Measurements from ENCODE around the gene DCHS2.
A peak's percentile ranks its signal among the peaks of the same experiment; 100 is the strongest.

Gene DCHS2

DNA sequence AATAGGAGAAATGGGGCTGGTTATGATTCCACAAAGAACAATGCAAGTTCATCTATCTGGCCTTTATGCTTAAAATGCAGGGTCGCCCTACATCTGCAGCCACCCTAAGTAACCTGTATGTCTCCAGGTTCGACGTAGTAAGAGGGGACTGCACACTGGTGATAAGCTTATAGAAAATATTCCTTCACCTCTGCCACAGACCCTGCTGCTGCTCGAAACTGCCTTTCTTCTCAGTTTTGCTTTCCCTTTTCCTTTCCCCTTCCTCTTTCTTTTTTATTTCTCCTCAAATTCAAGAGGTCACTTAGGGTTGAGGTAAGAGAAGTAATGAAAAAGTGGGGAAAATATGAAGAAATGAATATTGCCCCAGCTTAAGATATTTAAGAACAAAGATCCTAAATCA lies 123.5 kb downstream of the DCHS2 start:
- no peak for DNase-seq

DNA sequence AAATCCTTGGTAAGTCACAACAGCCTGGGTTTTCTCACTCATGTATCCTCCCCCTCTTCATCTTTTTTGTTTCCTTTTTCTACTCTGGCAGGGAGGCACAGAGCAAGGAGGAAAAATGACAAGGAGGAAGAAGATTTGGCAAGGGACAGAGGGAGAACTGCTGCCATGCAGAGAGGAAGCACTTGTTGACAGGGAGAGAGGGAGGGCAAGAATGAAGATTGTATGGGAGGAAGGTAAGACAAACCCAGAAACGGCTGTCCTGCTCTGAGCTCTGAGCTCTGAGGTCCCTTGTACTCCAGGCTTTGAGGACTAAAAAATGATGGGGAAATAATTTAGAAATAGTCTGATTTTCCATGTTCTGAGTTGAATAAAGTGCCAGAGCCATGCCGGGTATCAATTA lies 123.9 kb downstream of the DCHS2 start:
- DNase-seq, result no peak

DNA sequence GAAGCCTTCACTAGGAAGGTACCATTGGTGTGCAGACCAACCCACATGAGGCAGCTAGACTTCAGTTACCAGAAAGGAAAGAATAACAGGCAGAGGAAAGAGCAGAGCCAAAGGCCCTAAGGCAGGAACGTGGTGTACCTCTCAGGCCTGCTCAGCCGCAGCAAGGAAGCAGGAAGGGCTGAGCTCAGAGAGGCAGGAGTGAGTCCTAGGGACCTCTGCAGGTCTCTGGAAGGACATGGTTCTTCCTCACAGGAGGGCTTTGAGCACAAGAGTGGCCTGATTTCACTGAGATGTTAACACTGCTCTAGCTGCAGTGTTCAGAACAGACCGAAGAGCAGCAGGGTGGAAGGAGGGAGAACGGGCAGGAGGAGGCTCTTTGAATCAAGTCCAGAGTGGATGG lies 124.6 kb downstream of the DCHS2 start:
- DNase-seq, result no peak

DNA sequence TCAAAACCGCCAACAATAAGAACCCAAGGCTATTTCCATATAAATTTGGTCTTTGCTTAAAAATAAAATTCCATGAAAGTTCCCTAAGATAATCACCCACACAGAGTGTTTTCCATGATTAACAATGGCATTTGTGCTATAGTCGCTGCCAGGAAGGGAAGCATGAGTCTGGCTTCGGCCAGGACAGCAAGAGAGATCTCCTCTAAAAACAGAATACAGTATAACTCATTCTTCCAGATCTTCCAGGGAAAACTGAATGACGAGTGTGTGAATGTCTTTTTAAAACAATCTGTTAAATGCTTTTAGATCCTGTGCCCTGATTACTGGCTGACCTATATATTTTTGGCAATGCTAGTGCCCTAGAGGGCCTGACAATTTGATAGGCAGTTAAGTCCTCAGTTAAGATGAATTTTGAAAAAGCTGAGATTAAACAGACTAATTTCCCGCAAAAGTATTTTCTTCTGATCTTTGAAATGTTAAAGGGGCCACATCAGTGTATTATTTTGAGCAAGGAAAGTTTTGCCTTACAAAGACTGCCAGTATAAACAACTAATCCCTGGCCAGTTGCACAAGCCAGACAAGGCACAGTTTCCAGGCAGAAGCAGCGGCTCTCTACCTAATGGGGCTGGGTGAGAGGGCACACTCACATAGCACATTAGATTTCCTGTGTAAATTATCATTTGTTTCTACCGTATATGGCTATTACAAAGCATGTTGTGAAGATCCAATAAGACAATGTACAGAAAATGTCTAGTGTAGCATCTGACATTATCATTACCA lies 127.3 kb downstream of the DCHS2 start:
- no peak for DNase-seq

DNA sequence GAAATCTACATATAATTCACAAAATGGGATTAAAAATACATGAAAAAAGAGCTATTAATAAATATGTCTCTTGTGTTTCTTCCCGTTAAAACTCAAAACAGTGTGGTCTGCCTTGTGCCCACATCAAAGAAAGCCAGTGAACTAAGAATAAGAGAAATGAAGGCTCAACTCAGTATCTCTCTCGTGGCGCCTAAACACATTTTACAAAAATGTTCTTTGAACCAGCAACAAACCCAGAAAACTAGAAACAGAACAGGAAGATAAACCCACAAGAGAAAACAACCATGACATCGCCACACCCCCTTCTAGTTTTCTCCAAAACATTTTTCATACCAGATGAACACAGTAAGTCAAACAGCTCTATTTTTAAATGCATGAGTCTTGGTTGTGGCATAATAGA lies 130.1 kb downstream of the DCHS2 start:
- no peak for DNase-seq

DNA sequence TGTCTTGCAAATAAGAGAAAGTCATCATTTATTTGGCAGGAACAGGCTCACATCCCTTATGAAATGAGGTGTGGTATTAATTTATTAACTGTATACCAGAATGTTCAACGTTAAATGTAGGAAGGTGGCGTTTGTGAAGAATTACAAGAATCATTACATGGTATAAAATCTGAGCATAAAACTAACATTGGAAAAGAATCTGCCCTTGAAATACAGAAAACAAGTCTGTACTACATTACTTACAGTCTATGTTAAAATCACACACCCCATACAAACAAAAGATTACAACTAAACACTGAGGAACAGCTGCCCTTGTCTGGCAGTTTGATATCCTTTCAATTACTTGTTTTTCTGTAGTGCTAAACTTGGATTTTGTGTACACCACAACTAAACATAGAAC lies 131.1 kb downstream of the DCHS2 start:
- DNase-seq, result no peak

DNA sequence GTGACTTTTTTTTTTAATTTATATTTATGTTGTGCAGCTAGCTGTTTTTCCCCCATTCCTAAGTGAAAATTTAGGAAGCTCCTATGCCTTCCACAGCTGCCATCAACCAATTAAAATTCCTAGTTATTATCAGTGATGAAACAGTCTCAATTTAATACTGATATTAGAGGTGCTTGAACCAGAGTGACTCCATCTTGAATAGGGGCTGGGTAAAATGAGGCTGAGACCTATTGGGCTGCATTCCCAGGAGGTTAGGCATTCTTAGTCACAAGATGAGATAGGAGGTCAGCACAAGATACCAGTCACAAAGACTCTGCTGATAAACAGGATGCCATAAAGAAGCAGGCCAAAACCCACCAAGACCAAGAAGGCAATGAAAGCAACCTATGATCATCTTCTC lies 136.7 kb downstream of the DCHS2 start:
- no peak for DNase-seq

DNA sequence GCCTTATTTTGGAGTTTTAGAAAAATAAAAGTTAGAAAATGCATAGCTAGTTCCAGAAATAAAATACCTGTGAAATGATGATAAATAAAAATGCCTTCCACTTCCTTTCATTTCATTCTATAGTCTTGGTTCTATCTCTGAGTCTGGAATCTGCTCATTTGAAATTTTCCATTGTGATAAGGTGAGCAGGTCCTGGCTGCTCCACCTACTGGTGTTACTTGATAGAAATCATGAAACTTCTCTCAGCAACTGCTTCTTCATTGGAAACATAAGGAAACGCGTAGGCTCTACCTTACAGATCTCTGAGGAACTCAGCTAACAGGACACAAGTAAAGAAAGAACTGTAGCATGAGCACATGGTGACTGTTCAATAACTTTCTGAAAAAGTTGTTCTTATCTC lies 141.8 kb downstream of the DCHS2 start:
- DNase-seq, result peak in 1 of 3 donors; percentile 5

DNA sequence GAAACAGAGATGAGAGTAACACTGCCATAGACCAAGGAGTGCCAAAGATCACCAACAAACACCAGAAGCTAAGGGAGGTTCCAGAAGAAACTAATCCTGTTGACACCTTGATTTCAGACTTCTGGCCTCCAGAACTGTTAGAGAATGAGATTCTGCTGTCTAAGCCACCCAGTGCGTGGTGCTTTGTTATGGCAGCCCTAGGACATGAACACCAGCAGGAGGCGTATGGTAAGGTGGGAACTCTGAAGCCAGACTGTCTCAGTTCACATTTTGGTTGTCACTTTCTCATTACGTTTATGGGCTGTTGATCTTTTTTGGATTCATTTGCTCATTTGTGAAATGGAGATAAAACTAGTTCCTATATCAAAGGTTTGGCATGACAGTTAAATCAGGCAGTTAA lies 142.9 kb downstream of the DCHS2 start:
- peak in 1 of 3 donors; percentile 3 for DNase-seq

DNA sequence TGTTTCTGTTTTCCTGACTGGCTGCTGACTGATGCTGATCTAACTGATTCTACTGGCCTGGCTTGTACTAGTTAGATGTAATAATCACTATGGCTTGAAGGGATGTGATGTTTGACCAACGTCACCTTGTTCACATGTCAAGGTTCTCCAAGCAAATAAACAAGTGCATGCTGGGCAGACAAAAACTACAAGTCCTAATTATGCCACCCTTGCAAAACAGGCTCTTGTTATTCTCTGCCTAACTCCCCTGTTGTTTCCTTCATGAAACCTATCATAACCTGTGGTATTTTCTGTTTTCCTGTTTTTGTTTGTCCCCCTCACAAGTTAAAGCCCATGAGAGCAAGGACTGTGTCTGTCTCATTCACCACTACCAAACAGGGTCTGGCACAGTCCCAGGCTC lies 146.2 kb downstream of the DCHS2 start:
- DNase-seq, result no peak

DNA sequence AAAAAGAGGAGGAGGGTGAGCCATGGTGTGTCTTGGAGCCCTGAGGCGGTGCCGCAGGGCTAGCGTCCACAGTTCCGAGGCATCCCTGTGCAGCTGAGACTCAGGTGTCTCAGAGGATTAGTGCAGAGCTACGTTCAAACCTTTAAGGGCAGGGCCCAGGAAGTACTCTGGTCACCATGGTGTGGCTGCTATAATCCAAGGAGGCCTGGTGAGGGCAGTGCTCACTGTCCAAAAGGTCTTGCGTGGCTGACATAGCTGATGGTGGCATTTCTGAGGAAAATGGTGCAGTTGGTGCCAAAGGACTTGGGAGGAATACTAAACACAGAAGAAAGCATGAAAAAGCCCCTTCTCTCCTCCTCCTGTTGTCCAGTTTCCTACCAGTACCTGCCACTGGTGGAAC lies 146.9 kb downstream of the DCHS2 start:
- DNase-seq, result no peak

DNA sequence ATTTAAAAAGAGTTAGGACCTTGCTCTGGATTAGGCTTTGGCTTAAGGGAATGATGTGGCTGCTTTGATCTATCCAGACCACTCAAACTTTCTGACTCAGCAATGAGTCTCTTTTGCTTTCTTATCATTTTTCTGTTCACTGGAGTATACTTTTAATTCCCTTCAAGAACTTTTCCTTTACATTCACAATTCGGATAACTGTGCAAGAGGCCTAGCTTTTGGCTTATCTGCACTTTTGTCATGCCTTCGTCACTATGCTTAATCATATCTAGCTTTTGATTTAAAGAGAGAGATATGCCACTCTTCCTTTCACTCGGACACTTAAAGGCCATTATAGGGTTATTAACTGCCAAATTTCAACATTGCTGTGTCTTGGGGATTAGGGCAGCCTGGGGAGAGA lies 147.9 kb downstream of the DCHS2 start:
- DNase-seq, result no peak

DNA sequence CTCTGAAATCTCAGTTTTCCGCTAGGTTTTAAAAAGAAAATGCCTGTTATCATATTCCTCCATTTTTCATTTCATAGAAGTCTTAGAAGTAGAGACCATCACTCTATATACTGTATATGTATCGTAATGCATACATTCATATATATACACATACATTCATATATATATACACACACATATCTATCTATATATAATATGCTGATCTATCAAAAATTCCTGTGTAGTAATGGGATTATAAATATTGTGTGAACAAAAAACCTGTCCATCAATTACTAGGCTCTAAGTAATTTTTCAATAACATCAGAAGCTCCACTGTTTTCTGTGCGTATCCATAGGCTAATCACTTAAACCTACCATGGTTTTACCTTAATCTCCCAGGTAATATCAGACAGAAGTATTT lies 150.2 kb downstream of the DCHS2 start:
- DNase-seq, result no peak

DNA sequence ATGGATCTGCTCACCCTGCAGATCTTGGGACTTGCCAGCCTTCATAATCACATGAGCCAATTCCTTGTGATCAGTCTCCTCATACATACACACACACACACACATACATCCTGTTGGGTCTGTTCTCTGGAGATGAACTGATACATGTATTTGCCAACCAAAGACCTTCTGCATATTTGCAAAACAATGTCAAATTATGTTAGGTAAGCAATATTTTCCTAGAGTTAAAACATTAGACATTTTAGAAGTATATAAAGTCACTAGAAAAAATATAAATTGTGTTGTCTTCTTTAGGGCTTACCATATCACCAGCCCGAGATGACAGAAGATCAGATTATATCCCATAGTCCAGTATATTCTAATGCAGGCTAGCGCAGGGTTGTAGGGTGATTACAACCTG lies 156.0 kb downstream of the DCHS2 start:
- no peak for DNase-seq

DNA sequence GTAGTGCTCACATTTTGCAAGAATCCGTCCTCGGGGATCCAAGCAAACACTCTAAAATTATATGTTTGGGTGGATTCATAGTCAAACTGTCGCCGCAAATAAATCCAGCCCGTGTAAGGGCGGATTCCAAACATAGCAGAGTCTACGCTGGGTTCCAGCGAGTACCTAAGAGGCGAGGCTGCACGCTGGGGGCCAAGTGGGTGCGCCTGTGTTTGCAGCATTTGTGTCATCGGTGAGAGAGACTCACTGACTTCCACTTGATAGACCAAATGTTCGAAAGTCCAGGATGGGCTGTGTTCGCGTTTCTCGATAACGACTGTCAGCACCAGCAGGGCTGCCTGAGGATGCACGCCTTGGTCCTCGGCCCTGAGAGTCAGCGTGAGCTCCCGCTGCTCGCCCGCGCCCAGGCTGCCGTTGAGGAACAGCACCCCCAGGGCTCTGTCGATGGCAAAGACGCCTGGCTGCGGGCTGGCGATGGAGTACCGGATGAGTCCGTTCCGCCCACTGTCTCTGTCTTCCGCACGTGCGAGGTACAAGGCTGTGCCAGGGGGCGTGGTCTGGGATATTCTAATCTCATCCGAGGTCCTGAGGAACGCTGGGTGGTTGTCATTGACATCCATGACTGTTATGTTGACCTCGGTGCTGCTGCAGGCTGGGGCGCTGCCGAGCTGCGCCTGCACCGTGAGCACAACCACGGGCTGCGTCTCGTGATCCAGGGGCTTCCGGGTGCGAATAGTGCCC lies 158.7 kb downstream of the DCHS2 start:
- DNase-seq, result peak in 2 of 3 donors; percentile 10 to 33

DNA sequence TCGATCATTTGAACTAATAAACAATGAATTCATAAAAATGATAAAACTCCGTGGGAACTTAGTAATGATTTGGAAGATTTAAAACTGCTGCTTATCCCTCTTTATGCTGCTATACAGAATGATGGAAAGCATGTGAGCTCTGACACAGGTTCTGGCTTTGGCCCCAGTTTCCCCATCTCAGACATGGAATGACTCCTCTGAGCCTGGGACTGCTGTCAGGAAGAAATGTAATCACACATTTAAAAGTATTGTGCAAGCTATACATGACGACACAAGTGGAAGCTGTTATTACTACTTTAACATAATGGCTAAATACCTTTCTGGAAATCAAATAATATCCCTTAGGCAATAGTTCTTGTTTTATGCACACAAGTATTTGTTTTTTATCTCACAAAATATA lies 161.7 kb downstream of the DCHS2 start:
- no peak for DNase-seq

DNA sequence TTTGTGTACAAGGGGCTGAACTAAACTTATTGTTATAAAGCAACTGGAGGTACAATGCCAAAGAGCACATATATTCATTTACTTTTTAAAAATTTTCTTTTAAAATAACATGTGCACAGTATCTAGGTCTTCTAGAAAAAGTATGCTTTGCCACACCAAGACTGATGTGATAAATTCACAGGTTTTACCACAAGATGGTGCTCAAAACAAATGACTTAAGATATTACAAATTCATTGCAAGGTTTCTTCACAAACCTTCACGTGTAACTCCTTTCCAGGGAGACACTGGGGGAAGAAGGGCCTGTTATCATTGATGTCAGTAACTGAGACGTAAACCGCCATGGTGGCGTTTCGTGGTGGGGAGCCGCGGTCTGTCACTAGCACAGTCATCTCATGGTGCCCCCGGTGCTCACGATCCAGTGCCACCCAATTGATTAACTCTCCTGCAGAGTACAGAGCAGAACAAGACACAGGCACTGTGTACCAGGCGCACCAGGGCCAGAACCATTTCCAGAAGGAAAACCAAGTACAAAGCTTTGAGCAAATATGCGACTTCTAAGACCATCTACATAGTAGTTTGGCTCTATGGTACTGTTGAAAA lies 162.2 kb downstream of the DCHS2 start:
- peak in 1 of 3 donors; percentile 13 for DNase-seq

DNA sequence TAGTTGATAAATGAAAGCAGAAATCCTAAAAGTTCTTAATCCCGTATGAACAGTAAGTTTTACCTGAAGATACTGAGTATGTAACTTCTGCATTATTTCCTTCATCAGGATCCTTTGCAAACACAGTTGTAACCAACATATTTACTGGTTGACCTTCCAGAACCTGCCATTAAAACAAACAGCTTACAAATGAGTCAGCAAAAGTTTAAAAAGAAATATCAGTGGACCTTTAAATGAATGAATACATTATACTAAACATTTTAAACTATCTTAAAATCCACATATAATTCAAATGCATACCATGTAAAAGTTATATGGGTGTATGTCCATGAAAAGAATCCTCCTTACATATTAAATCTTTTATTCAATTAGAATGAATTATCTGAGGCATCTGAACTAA lies 163.6 kb downstream of the DCHS2 start:
- no peak for DNase-seq

DNA sequence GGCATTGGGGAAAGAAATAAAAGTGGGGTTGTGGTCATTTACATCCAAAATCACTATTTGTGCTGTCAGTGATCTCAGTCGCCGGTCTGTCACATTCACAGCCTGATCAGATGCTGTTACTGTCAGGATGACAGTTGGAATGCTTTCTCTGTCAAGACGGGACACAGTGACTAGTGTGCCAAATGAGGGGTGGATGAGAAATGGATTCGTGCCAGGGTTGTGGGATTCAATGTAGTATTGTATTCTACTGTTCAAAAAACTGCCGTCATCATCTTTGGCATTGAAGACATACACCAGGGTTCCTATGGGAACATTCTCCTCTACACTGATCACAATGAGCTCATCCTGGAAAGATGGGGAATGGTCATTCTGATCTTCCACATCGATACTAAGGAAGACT lies 171.1 kb downstream of the DCHS2 start:
- no peak for DNase-seq

DNA sequence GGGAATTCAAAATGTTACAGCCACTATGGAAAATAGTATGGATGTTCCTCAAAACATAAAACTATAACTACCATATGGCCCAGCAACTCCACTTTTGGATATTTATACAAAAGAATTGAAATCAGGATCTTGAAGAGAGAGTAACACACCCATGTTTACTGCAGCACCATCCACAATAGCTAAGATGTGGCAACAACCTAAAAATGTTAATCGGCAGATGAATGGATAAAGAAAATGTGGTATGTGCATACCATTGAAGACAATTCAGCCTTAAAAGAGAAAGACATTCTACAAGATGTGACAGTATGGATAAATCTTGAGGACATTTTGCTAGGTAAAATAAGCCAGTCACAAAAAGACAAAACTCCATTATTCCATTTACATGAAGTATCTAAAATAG lies 171.9 kb downstream of the DCHS2 start:
- DNase-seq, result no peak

DNA sequence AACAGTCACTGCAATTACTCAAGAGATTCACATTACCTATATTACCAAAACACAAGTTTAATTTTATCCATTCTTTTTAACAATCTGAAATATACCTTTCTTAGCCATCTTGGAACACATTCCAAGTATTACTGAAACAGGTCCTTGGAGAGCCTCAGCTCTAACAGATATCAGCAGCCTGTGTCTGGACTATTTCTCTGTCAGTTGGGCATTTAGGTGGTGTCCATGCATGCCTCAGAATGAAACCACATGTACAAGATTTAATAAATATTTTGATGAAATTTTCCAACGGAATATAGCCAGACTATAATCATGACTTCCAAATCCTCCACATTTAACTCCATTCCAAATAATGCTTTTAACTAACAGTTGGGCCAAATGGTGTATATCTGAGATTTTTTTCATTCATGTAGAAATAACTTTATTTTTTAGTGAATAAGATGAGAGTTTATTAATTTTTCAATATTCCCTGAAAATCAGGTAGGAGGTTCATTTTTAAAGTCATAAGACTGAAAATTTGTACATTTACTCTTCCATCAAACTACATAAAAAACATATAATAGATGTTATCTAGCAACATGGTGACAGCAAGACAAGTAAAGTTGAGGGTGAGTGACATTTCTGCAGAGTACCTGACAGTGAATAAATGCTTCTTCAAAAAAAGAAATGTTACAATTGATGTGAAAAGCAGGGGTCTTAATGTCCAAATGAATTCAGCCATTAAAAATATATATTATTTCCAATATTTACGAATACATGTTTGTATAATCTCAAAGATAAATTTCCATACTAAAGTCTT lies 174.2 kb downstream of the DCHS2 start:
- no peak for DNase-seq

DNA sequence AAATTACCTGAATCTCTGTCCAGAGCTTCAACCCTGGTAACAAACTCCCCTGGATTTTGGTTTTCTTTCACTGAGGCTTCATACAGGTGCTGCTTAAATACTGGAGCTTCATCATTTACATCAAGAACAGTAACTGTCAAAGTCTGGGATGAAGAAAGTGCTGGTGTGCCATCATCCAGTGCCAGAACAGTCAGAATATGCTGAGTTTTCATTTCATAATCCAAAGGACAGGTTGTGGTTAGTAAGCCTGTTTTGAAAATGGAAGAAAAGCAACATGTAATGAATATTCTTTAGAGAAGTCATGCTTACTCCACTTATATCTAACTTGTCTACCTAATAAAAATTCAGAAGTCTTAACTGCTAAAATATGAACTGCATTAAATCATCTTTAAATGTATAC lies 175.9 kb downstream of the DCHS2 start:
- no peak for DNase-seq

DNA sequence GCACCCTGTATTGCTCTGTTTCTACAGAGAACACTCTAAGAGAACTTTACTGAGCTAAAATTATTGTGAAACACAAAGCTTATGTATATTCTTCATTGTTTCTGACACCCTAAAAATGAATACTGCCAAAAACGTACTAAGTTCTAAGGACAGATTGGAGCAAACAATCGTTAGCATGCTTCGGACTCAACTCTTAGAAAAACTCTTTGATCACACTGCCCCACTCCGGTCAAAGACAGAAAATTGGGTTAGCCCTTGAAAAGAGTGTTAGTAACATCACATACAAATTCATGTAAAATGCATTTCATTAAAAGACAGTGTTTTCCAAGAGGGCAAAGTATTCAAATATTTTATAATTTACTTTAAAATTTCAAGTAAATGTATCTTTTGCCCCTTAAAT lies 177.4 kb downstream of the DCHS2 start:
- DNase-seq, result no peak

All from suppressor macrophage treated with lipopolysaccharide for 1 hour (primary cell).